H9 (cell line): ENCODE results near the gene ANGPTL3. TPM values are rescaled to one million over a fixed set of nuclear protein-coding genes. Genes with fewer than 3 reads are reported as not detected.

ENCODE experiments used
- DNase-seq: peaks from one replicate; pipeline ENCODE4 v3.0.0-alpha.2; 2017
- H2AFZ ChIP-seq: one replicate; pipeline ENCODE4 v1.6.1; 2013; ENCODE audit warnings: mild to moderate bottlenecking, low read length, control low read depth, moderate library complexity
- H2AK5ac ChIP-seq: 2 replicates; pipeline ENCODE4 v1.6.1; 2013; ENCODE audit warnings: low read length, control low read depth, mixed read lengths; ENCODE audit not compliant: insufficient read length
- H2BK120ac ChIP-seq: one replicate; pipeline ENCODE4 v1.6.1; 2013; ENCODE audit warnings: low read depth, mild to moderate bottlenecking, low read length, control low read depth, inconsistent platforms; ENCODE audit not compliant: poor library complexity, severe bottlenecking
- H2BK12ac ChIP-seq: 2 replicates; pipeline ENCODE4 v1.6.1; 2013; ENCODE audit warnings: low read length, control low read depth, mixed read lengths, low read depth; ENCODE audit not compliant: insufficient read length
- H2BK15ac ChIP-seq: 2 replicates; pipeline ENCODE4 v1.6.1; 2013; ENCODE audit warnings: low read depth, low read length, control low read depth
- H2BK20ac ChIP-seq: one replicate; pipeline ENCODE4 v1.6.1; 2013; ENCODE audit warnings: low read depth, mild to moderate bottlenecking, low read length, control low read depth, inconsistent platforms; ENCODE audit not compliant: poor library complexity, severe bottlenecking
- H2BK5ac ChIP-seq: 2 replicates; pipeline ENCODE4 v1.6.1; 2013; ENCODE audit warnings: low read length, control low read depth, mixed read lengths; ENCODE audit not compliant: insufficient read length
- H3K14ac ChIP-seq: 2 replicates; pipeline ENCODE4 v1.6.1; 2013; ENCODE audit warnings: low read length, control low read depth; ENCODE audit not compliant: insufficient read depth
- H3K18ac ChIP-seq: 2 replicates; pipeline ENCODE4 v1.6.1; 2013; ENCODE audit warnings: low read depth, mild to moderate bottlenecking, mixed read lengths, low read length, control low read depth; ENCODE audit not compliant: insufficient read length
- H3K23ac ChIP-seq: 2 replicates; pipeline ENCODE4 v1.6.1; 2013; ENCODE audit warnings: low read length, control low read depth, mixed read lengths, low read depth; ENCODE audit not compliant: insufficient read length
- H3K23me2 ChIP-seq: 2 replicates; pipeline ENCODE4 v1.6.1; 2013; ENCODE audit warnings: low read depth, mild to moderate bottlenecking, mixed read lengths, low read length, control low read depth; ENCODE audit not compliant: insufficient read length, poor library complexity, severe bottlenecking
- H3K27ac ChIP-seq: 2 replicates; pipeline ENCODE4 v1.5.1; 2013; ENCODE audit warnings: low read length, control low read depth, mixed read lengths, low read depth; ENCODE audit not compliant: insufficient read length
- H3K27me3 ChIP-seq: 2 replicates; pipeline ENCODE4 v1.6.1; 2013; ENCODE audit warnings: low read length, control low read depth, inconsistent platforms; ENCODE audit not compliant: insufficient read depth
- H3K4ac ChIP-seq: 2 replicates; pipeline ENCODE4 v1.6.1; 2013; ENCODE audit warnings: low read depth, mild to moderate bottlenecking, control low read depth, inconsistent platforms, low read length, moderate library complexity
- H3K4me1 ChIP-seq: 2 replicates; pipeline ENCODE4 v1.6.1; 2013; ENCODE audit warnings: low read length, control low read depth, inconsistent platforms; ENCODE audit not compliant: insufficient read depth
- H3K4me2 ChIP-seq: 2 replicates; pipeline ENCODE4 v1.6.1; 2013; ENCODE audit warnings: low read length, control low read depth, mixed read lengths; ENCODE audit not compliant: insufficient read length, insufficient read depth
- H3K56ac ChIP-seq: 2 replicates; pipeline ENCODE4 v1.6.1; 2013; ENCODE audit warnings: low read depth, mild to moderate bottlenecking, mixed read lengths, low read length, control low read depth; ENCODE audit not compliant: insufficient read length
- H3K79me1 ChIP-seq: 2 replicates; pipeline ENCODE4 v1.6.1; 2013; ENCODE audit warnings: low read depth, mild to moderate bottlenecking, moderate library complexity, low read length, control low read depth, inconsistent platforms; ENCODE audit not compliant: insufficient read depth, poor library complexity, severe bottlenecking
- H3K79me2 ChIP-seq: 2 replicates; pipeline ENCODE4 v1.6.1; 2013; ENCODE audit warnings: low read length, control low read depth, inconsistent platforms; ENCODE audit not compliant: insufficient read depth
- H3K9ac ChIP-seq: 2 replicates; pipeline ENCODE4 v1.6.1; 2013; ENCODE audit warnings: low read length, control low read depth, mixed read lengths; ENCODE audit not compliant: insufficient read length; ENCODE audit errors: extremely low read depth
- H3K9me3 ChIP-seq: one replicate; pipeline ENCODE4 v1.6.1; 2013; ENCODE audit warnings: low read depth, low read length, inconsistent platforms; ENCODE audit not compliant: control insufficient read depth
- H3T11ph ChIP-seq: one replicate; pipeline ENCODE4 v1.6.1; 2013; ENCODE audit warnings: mild to moderate bottlenecking, low read length, control low read depth, inconsistent platforms
- H4K20me1 ChIP-seq: one replicate; pipeline ENCODE4 v1.6.1; 2013; ENCODE audit not compliant: control insufficient read depth, insufficient read length, insufficient read depth
- H4K5ac ChIP-seq: 2 replicates; pipeline ENCODE4 v1.6.1; 2013; ENCODE audit warnings: low read depth, mild to moderate bottlenecking, mixed read lengths, low read length, control low read depth; ENCODE audit not compliant: insufficient read length
- H4K8ac ChIP-seq: replicated peaks from 2 replicates; pipeline ENCODE4 v1.6.1; 2013; ENCODE audit warnings: low read length, control low read depth, mixed read lengths, low read depth; ENCODE audit not compliant: insufficient read length
- H4K91ac ChIP-seq: 2 replicates; pipeline ENCODE4 v1.6.1; 2013; ENCODE audit warnings: low read depth, mild to moderate bottlenecking, moderate library complexity, mixed read lengths, low read length, control low read depth; ENCODE audit not compliant: insufficient read length
- H3K27ac Mint-ChIP-seq, 3 experiments: 2 replicates in 2 of 3; 3 replicates in 1 of 3; pipeline ENCODE4 v1.8.0; 2020 to 2021; ENCODE audit warnings: mixed read lengths in 3 of 3, mild to moderate bottlenecking in 1 of 3, moderate library complexity in 1 of 3
- H3K27me3 Mint-ChIP-seq: 2 replicates; pipeline ENCODE4 v1.8.0; 2021; ENCODE audit warnings: low read depth, mild to moderate bottlenecking, moderate library complexity, mixed read lengths
- H3K36me3 Mint-ChIP-seq, 3 experiments: 2 replicates in 2 of 3; 3 replicates in 1 of 3; pipeline ENCODE4 v1.8.0; 2020 to 2021; ENCODE audit warnings: low read depth in 3 of 3, mixed read lengths in 3 of 3; ENCODE audit not compliant: insufficient read depth in 1 of 3
- H3K4me1 Mint-ChIP-seq, 2 experiments: 2 replicates each; pipeline ENCODE4 v1.8.0; 2020; ENCODE audit warnings: mixed read lengths in 2 of 2
- H3K4me3 Mint-ChIP-seq, 2 experiments: 2 replicates in 1 of 2; 3 replicates in 1 of 2; pipeline ENCODE4 v1.8.0; 2020 to 2021; ENCODE audit warnings: mild to moderate bottlenecking in 2 of 2, mixed read lengths in 2 of 2, moderate library complexity in 1 of 2
- H3K9me3 Mint-ChIP-seq, 2 experiments: 2 replicates in 1 of 2; 3 replicates in 1 of 2; pipeline ENCODE4 v1.8.0; 2020; ENCODE audit warnings: mild to moderate bottlenecking in 2 of 2, mixed read lengths in 2 of 2, moderate library complexity in 1 of 2
- WGBS: extraction: QIAGEN DNeasy Blood & Tissue Kit; methylation state at CpG from one replicate; pipeline ENCODE4 v1.1.7; 2013; ENCODE audit warnings: missing lambda C conversion rate, low lambda C conversion rate, mixed read lengths; ENCODE audit not compliant: insufficient read length; ENCODE audit errors: extremely low coverage; 5-methylcytosine and 5-hydroxymethylcytosine counted together
- total RNA-seq: library from RNA; stranded (reverse); gene quantifications from 2 replicates; pipeline ENCODE4 v1.2.1, GENCODE V29; 2021
- TF ChIP-seq, protein P1 (sequence below): fragments of 200-600 bp; sonication (generic); conservative IDR thresholded peaks from 3 replicates; pipeline ENCODE4 v1.8.0; 2021; ENCODE audit warnings: antibody characterized with exemption, mild to moderate bottlenecking

ANGPTL3 gene
- total RNA-seq, 1 experiment from 2014 or later: not detected

GRCh38 chr1:62573675-62574074, 23.6 kb upstream of the ANGPTL3 start:
- Histone ChIP-seq H3K4me1 (no peaks in the 10 kb centered on the region; the same call in 1 of the 2 replicates), H3K4ac (no peak overlapping the region), H2AK5ac (no peak overlapping the region), H3T11ph (no peak overlapping the region), H4K91ac (no peak overlapping the region), H2BK5ac (no peak overlapping the region), H4K8ac (no peak overlapping the region), H3K56ac (no peak overlapping the region), H4K20me1 (no peaks in the 10 kb centered on the region), H2AFZ (no peak overlapping the region), H4K5ac (no peak overlapping the region), H2BK15ac (no peak overlapping the region), H3K79me2 (no peaks in the 10 kb centered on the region), H3K27me3 (no peaks in the 10 kb centered on the region), H3K9me3 (no peaks in the 10 kb centered on the region), H3K79me1 (no peaks in the 10 kb centered on the region), H3K23me2 (no peaks in the 10 kb centered on the region), H2BK120ac (no peak overlapping the region), H3K4me2 (no peak overlapping the region), H2BK12ac (no peak overlapping the region), H3K9ac (no peak overlapping the region), H3K27ac (no peak overlapping the region), H3K18ac (no peak overlapping the region), H3K14ac (no peak overlapping the region), H2BK20ac (no peak overlapping the region), H3K23ac (no peak overlapping the region)
- peaks cover 11 to 23% (median 12%) of the 10 kb centered on the region in 3 experiments for H3K36me3 Mint-ChIP-seq
- no peak for DNase-seq
- no peaks in the 10 kb centered on the region for H3K27me3 Mint-ChIP-seq
- peaks cover 3% of the 10 kb centered on the region in 2 experiments; a peak in 2 of 4 replicates for H3K4me1 Mint-ChIP-seq
- no peak overlapping the region for H3K4me3 Mint-ChIP-seq
- no peak overlapping the region for H3K27ac Mint-ChIP-seq
- H3K9me3 Mint-ChIP-seq: peaks cover 4 to 5% of the 10 kb centered on the region in 2 experiments; a peak in 4 of 5 replicates
- TF ChIP-seq, protein P1, sequence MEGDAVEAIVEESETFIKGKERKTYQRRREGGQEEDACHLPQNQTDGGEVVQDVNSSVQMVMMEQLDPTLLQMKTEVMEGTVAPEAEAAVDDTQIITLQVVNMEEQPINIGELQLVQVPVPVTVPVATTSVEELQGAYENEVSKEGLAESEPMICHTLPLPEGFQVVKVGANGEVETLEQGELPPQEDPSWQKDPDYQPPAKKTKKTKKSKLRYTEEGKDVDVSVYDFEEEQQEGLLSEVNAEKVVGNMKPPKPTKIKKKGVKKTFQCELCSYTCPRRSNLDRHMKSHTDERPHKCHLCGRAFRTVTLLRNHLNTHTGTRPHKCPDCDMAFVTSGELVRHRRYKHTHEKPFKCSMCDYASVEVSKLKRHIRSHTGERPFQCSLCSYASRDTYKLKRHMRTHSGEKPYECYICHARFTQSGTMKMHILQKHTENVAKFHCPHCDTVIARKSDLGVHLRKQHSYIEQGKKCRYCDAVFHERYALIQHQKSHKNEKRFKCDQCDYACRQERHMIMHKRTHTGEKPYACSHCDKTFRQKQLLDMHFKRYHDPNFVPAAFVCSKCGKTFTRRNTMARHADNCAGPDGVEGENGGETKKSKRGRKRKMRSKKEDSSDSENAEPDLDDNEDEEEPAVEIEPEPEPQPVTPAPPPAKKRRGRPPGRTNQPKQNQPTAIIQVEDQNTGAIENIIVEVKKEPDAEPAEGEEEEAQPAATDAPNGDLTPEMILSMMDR: no peak
- WGBS: no CpG with 5 or more reads among the region's 2 CpGs
